M059J (cell line): ENCODE measurements around the gene ECSCR. TPM values are rescaled to one million over a fixed set of nuclear protein-coding genes. Genes with fewer than 3 reads are reported as not detected.
"Not testable (repeated sequence)": the region's sequence is repeated elsewhere in the genome, so short reads cannot be mapped to it uniquely, and the experiment has no call there.

Experiments
- DNase-seq: peaks from one replicate; pipeline ENCODE4 v3.0.0-alpha.2; 2012; ENCODE audit warnings: low read depth
- total RNA-seq: library from RNA; depleted of rRNA; stranded (reverse); fragments of >200 nt; shearing (Covaris generic); gene quantifications from 2 replicates; pipeline ENCODE4 v1.2.3, GENCODE V29; 2014; rRNA removed

Gene ECSCR
- total RNA-seq, 1 experiment from 2014 or later = 2.4 TPM

- no peak for DNase-seq
These were observed 47.9 kb downstream of the ECSCR start for GRCh38 chr5:139414581-139415130.

- no peak for DNase-seq
These were observed 48.6 kb downstream of the ECSCR start for GRCh38 chr5:139413963-139414362.

DNA sequence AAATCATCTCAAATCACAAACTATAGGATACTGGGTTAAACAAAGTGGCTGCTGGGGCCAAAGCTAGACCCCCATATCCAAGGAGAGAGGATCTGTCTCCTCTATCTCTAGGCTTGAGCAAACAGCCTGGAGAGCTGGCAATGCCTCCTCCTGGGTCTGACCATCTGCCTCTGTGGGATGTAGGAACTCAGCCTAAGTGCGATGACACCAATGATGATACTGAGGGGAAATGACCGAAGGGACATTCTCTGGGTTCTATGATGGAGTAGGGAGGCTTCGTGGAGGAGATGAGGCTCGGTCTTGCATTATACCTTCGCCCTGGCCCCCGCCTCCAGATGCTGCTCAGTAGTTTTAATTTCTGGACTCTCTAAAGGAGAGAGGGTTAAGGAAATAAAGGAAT is 49.4 kb downstream of the ECSCR start:
- no peak for DNase-seq

DNA sequence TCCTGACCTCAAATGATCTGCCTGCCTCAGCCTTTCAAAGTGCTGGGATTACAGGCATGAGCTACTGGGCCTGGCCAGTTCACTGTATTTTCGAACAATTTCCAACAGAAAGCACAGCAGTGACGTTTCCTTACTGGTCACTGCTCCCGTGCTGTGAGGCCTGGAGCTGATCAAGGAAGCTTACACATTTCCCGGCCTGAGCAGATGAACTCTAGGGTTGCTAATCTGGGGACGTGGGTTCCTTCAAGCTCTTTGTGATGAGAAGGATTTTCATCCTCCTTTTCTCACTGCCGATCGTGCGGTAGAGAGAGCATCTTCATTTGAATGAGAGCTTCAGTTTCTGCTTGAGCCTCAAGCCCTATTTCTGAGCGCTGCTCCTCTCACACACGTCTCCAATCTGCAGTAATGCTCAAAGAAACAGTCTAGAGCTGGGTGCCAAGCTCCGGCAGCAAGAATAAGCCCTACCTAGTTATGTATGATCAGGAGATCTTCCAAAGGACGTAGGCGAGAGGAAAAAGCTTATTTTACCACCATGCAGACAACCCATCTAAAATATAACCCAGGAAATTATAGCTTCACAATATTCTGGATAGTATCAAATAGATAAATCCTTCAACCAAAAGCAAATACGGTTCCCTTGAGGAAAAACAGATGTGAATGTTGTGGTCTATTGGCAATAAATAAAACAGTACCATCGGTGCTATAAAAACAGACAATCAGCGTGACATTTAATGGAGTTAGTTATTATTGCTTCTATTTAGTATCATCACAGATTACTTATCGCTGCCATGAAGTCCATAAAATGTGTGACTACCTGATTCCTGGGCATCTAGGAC is 51.3 kb downstream of the ECSCR start:
- DNase-seq = no peak

DNA sequence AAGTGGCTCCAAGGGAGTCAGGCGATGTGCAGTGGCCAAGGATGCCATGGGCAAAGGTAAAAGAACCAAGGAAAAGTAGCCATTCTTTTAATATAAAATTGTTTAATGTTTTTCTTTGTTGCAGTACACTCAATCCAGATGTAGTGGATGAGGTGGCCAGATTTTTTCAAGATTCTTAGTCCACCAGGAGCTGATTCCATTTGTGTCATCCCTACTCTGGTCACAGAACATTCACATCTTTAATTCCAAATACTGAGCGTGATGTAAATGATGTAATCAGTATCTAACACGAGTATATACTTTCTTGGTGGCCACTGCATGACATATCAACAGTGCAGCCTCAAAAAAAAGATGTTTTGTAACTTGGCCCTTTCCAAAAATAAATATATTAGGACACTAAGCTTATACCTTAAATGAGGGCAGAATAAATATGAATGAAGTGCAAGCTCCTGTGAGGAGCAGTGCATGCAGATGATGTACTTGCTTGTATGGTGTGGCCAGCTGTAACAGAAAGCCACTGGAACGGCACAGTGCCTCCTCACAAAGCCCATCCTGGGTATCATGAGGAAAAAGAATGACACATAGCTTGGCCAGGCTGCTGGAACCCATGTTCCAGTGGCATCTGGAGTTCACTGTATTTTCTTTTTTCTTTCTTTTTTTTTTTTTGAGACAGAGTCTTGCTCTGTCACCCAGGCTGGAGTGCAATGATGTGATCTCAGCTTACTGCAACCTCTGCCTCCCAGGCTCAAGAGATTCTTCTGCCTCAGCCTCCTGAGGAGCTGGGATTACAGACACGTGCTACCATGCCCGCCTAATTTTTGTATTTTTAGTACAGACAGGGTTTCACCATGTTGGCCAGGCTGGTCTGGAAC is 52.2 kb downstream of the ECSCR start:
- no peak for DNase-seq

DNA sequence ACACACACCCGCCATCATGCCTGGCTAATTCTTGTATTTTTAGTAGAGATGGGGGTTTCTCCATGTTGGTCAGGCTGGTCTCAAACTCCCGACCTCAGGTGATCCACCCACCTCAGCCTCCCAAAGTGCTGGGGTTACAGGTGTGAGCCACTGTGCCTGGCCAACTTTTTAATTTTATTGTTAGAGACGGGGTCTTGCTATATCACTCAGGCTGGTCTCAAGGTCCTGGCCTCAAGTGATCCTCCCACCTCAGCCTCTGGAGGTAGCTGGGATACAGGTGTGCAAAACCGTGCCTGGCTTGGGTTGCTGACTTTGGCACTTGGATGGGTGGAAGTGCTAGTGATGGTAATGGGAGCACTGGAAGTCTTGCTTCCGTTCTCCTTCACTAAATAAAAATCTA is 53.4 kb downstream of the ECSCR start:
- not testable (repeated sequence) for DNase-seq

- DNase-seq = no peak
These were observed 54.4 kb downstream of the ECSCR start for GRCh38 chr5:139408191-139408590.

DNA sequence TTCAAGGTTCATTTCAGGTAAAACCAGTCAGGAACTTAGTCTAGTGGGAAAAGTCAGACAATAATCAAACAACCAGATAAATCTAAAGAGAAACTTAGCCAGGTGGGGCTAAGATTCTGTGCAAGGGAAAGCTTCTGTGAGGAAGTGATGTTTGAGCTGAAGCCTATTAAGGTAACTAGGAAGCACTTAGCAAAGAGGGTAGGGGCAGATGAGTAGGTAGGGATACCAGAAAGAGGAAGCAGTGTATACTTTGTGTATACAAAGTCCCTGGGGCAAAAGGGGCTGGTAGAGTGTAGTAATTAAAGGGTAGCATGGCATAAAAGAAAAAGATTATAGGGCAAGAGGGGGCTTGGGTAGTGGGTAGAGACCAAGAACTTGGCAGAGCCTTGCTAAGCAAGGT is 55.0 kb downstream of the ECSCR start:
- no peak for DNase-seq

DNA sequence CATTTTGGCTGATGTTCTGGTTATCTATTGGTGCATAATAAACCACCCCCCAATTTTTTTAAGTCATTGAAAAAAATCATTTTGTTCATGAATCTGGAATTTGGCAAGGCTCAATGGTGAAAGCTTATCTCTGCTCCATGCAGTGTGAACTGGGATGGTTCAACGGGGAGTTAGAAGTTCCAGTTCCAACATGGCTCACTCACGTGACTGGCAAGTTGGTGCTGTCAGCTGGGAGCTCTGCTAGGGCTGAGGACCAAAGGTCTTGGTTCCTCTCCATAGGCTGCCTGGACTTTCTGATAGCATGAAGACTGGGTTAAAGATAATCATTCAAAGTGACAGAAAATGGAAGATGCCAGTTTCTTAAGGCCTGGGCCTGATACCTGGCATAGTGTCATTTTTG is 55.6 kb downstream of the ECSCR start:
- no peak for DNase-seq

GRCh38 chr5:139404484-139404840 is 58.1 kb downstream of the ECSCR start:
- no peak for DNase-seq

DNA sequence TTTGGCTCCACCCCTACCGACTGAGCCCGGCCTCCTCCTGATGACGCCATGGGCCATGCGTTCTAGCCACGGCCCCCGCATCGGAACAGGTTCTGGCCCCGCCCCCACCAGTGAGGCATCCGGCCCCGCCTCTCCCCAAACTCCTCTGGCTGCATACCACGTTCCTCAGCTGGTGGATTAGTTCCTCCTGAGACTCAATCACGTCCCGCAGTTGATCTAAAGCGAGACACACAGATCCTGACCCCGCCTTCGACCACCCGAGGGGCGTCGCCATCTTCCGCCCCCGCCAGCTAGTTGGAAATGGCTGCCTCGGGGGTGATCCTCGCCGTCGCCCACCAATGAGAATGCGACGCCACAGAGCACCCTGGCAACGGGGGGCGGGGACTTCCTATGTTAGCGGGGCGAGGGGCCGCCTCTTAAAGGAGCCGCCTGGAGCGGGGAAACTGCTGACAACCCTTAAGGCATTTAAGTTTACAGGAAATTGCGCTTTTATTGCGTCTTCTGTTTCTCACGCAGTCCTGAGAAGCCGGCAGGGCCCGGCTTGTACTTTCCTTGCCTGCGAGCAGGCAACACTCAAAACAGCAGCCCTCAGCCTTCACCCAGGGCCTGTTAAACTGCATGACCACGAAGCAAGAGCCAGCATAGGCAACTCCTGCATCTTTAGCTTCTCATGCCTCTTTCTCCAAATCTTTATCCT is 58.6 kb downstream of the ECSCR start, which contains the start of gene SPATA24:
TSS of gene SPATA24 (minus strand) at position 303 of the 697 bp plus-strand sequence. CDS start at position 274, 29 bp downstream.
- DNase-seq = peak; percentile 96

DNA sequence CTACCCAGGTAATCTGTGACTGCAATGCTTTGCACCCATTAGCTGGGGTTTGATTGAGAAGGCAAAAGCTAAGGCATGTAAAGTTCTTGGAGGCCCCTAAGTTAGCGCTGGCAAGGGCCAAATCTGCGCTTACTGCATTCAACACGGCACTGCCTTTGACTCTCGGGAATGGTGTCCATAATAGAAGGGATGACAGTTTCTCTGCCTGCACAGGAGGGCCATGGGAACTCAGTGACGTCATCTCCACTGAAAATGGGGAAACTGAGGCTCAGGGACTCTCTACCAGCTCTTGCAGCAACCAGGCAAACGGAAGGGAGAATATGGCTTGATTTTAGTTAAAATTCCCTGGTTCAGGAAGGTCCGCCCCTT is 59.1 kb downstream of the ECSCR start:
- DNase-seq = no peak

- DNase-seq = no peak
These were observed 59.9 kb downstream of the ECSCR start for GRCh38 chr5:139402561-139403158.

- DNase-seq = no peak
These were observed 61.0 kb downstream of the ECSCR start for GRCh38 chr5:139401546-139401945.

DNA sequence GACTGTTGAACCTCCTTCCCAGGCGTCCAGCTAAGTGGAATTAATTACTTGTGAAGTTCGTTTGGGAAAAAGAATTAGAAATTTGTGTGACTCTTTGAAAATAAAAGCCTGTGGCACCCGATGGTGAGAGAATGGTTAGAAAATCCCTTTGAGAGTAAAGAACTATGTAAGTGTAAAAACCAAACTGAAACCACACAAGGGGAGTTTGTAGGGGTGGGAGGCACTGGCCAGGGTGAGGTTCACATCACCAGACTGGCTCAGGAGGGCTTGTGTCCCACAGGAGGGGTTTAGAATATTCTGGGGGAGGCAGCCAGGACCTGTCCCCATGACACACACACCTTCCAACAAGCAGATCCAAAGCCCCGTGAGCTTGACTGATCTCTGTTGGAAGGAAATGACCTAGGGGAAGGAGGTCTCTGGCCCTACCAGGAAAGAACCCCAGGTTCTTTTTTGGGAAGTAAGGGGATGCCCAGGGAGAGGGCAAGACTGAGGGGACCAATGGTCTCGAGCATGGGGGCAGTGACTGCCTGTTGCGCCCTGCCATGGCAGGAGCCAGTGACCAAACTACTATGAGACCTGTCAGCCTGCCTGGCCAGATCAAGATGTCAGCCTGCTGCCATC is 62.9 kb downstream of the ECSCR start:
- no peak for DNase-seq

Other genes starting within 250 kb of the ECSCR start
- gene MATR3, start 169.0 kb downstream of the ECSCR start, total RNA-seq = 144 and 237 TPM in 2 replicates
- gene PAIP2, start 120.9 kb downstream of the ECSCR start, total RNA-seq = 66.6 and 67.8 TPM in 2 replicates
- gene SLC23A1, start 79.4 kb downstream of the ECSCR start, total RNA-seq = not detected in 2 replicates
- gene MZB1, start 72.8 kb downstream of the ECSCR start, total RNA-seq = not detected in 2 replicates
- gene PROB1, start 67.6 kb downstream of the ECSCR start, total RNA-seq = 0.15 and 0.81 TPM in 2 replicates
- 6.3 and 12.5 TPM in 2 replicates for gene SPATA24, start 58.7 kb downstream of the ECSCR start, total RNA-seq
- 12.1 and 16.0 TPM in 2 replicates for gene DNAJC18, start 23.2 kb downstream of the ECSCR start, total RNA-seq
- not detected in 2 replicates for gene SMIM33, start 8.3 kb upstream of the ECSCR start, total RNA-seq
- 29.3 and 35.2 TPM in 2 replicates for gene STING1, start 20.0 kb upstream of the ECSCR start, total RNA-seq
- 127 and 165 TPM in 2 replicates for gene UBE2D2, start 98.6 kb upstream of the ECSCR start, total RNA-seq
- 78.6 and 122 TPM in 2 replicates for gene CXXC5, start 185.6 kb upstream of the ECSCR start, total RNA-seq